HUES6 (cell line): Measurements from ENCODE around the gene NRN1L.
A peak's percentile ranks its signal among the peaks of the same experiment; 100 is the strongest.

Experiments
- H3K27ac ChIP-seq: 2 replicates; pipeline ENCODE4 v1.7.0; 2013; ENCODE audit warnings: low read depth, mild to moderate bottlenecking, low read length, inconsistent platforms
- H3K27me3 ChIP-seq: 2 replicates; pipeline ENCODE4 v1.6.1; 2013; ENCODE audit warnings: low read length; ENCODE audit not compliant: control insufficient read depth, insufficient read depth
- H3K36me3 ChIP-seq: 2 replicates; pipeline ENCODE4 v1.6.1; 2013; ENCODE audit warnings: low read length; ENCODE audit not compliant: control insufficient read depth, insufficient read depth
- H3K4me1 ChIP-seq: 2 replicates; pipeline ENCODE4 v1.6.1; 2013; ENCODE audit warnings: low read length; ENCODE audit not compliant: control insufficient read depth, insufficient read depth
- H3K4me3 ChIP-seq: 2 replicates; pipeline ENCODE4 v1.5.1; 2013; ENCODE audit warnings: low read depth, low read length
- H3K9ac ChIP-seq: one replicate; pipeline ENCODE4 v1.6.1; 2013; ENCODE audit warnings: mild to moderate bottlenecking, low read length
- H3K9me3 ChIP-seq: 2 replicates; pipeline ENCODE4 v1.6.1; 2013; ENCODE audit warnings: low read depth, low read length; ENCODE audit not compliant: control insufficient read depth, insufficient read depth

NRN1L gene

DNA sequence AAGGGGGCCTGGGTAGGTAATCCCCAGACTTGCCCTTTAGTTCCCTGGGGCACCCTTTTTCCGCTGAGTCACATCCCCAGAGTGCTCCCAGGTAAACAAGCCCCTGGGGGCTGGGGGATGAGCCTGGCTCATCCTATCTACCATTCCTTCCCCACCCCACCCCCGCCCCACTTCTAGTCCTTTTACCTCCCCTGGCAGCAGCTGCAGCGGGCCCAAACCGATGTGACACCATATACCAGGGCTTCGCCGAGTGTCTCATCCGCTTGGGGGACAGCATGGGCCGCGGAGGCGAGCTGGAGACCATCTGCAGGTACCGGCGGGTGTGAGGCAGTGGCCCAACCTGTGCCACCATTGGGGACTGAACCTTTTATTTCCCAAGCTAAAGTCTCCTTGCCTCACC is 860 bp downstream of the NRN1L start:
- H3K4me1 ChIP-seq, result peaks cover 28% of the 10 kb centered on the region; the same call in 1 of the 2 replicates
- peak overlapping the region; percentile 37; the same call in 1 of the 2 replicates for H3K4me3 ChIP-seq
- H3K27ac ChIP-seq, result no peak overlapping the region
- peak overlapping the region; percentile 3 for H3K9ac ChIP-seq
- H3K36me3 ChIP-seq, result peaks cover 37% of the 10 kb centered on the region
- H3K9me3 ChIP-seq, result no peaks in the 10 kb centered on the region
- H3K27me3 ChIP-seq, result no peaks in the 10 kb centered on the region

DNA sequence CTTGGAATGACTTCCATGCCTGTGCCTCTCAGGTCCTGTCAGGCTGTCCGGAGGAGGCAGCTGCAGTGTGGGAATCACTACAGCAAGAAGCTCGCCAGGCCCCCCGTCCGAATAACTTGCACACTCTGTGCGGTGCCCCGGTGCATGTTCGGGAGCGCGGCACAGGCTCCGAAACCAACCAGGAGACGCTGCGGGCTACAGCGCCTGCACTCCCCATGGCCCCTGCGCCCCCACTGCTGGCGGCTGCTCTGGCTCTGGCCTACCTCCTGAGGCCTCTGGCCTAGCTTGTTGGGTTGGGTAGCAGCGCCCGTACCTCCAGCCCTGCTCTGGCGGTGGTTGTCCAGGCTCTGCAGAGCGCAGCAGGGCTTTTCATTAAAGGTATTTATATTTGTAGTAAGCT is 1.3 kb downstream of the NRN1L start:
- H3K36me3 ChIP-seq, result peaks cover 32% of the 10 kb centered on the region
- H3K4me1 ChIP-seq, result peaks cover 28% of the 10 kb centered on the region; the same call in 1 of the 2 replicates
- H3K27me3 ChIP-seq, result no peaks in the 10 kb centered on the region
- H3K4me3 ChIP-seq, result no peak overlapping the region
- H3K9me3 ChIP-seq, result no peaks in the 10 kb centered on the region
- no peak overlapping the region for H3K9ac ChIP-seq
- H3K27ac ChIP-seq, result no peak overlapping the region

DNA sequence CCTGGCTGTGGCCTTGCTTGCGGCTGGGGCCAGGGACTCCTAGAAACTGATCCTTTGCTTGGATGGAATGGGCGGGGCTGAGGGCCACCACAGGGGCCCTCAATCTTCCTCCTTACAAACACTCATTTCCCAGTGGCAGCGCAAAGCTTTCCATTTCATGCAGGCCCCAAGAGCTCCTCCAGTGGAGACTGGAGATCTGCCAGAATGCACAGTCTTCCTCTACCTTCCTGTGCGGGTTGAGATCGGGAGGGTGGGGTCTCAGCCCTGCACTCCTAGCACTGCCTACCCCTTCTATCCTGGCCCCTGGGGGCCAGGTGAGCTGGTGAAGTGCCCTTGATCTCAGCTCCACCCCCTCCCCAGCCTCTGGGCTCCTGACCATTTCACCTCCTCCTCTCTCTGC is 1.7 kb downstream of the NRN1L start:
- no peak overlapping the region for H3K9ac ChIP-seq

DNA sequence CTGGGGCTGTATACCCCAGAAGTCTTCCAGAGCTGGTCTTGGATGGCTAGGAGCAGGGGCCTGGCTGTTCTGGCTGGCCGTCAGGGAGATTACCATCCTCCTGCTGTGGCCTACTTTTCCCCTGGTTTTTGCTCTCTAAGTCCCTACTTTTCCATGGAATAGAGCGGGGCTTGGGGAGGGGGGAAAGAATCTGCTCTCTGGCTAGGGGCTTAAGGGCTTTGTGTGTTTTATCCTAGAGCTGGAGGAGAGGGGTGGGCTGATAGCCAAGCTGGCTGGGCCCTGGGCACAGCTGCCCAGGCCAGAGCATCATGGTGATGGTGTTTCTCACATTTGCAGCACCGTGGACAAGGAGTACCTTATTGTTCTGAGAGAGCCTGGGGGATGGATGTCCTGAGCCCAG is 3.6 kb downstream of the NRN1L start:
- H3K4me3 ChIP-seq, result no peak overlapping the region
- H3K36me3 ChIP-seq, result peaks cover 9% of the 10 kb centered on the region
- peaks cover 33% of the 10 kb centered on the region; the same call in 1 of the 2 replicates for H3K4me1 ChIP-seq
- no peaks in the 10 kb centered on the region for H3K27me3 ChIP-seq
- no peak overlapping the region for H3K27ac ChIP-seq
- no peaks in the 10 kb centered on the region for H3K9me3 ChIP-seq
- no peak overlapping the region for H3K9ac ChIP-seq

More for the DNA sequence above, 1.7 kb downstream of the NRN1L start:
- no peaks in the 10 kb centered on the region for H3K27me3 ChIP-seq
- H3K9me3 ChIP-seq, result no peaks in the 10 kb centered on the region
- H3K4me1 ChIP-seq, result peaks cover 28% of the 10 kb centered on the region; the same call in 1 of the 2 replicates
- no peak overlapping the region for H3K4me3 ChIP-seq
- no peak overlapping the region for H3K27ac ChIP-seq
- H3K36me3 ChIP-seq, result peaks cover 28% of the 10 kb centered on the region

DNA sequence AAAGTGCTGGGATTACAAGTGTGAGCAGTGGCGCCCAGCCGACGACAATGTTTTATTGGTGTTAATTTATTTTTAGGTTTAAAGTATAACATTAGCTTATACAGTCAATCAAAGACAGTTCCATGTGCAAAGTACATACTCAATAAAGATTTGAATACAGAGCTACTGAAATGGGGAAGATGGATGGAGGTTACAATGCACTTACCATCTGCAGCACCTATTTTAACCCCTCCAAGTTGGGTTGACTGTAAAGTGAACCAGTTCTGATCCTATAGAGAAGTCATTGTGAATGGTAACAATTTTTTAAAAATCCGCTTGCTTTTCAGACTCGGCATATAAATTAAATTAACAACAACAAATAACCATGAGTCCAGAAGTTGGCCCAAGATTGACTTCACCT is 7.7 kb downstream of the NRN1L start:
- H3K27me3 ChIP-seq, result no peaks in the 10 kb centered on the region
- no peaks in the 10 kb centered on the region for H3K36me3 ChIP-seq
- peaks cover 14% of the 10 kb centered on the region; the same call in 1 of the 2 replicates for H3K4me1 ChIP-seq
- peak overlapping the region; percentile 27 for H3K9ac ChIP-seq
- H3K27ac ChIP-seq, result peak overlapping the region; percentile 22; the same call in 1 of the 2 replicates
- peak overlapping the region; percentile 55 for H3K4me3 ChIP-seq
- H3K9me3 ChIP-seq, result no peaks in the 10 kb centered on the region

DNA sequence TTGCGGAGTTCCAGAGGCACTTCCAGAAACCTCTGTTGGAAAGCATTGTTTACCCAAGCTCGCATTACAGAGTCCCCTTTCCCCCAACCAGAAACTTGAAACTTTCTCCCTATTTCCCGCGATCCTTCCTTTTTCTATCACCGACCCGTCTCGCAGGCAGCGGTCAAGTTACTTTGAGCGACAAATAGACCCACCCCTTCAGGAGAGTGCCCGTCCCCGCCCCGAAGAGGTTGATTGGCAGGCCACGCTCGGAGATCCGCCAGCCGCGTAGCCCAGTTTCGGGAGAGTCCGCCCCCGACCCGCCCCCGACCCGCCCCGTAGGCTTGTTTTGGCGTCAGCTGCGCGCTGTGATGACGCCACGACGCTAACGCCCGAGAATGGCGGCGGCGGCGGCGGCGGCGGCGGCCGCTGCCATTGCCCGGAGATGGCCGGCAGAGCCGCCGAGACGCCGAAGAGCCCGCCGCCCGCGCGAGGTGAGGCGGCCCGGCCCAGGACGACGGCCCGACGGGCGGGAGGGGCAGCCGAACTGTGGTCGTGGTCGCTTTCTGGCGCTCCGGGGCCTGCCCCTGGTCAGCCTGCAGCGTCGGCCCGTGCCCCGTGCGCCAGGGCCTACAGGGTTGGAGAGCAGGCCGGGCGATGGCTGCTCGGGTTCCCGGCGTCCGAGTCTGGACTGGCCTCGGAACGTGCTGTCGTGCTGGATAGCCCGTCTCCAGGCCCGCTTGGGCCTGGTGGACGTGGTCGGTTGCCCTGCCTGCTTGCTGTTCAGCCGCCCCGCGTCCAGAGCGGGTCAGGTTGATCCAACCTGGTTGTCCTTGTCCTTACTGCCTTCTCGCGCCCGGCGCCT is 8.4 kb downstream of the NRN1L start, which contains the start of gene PSKH1:
PSKH1 (plus strand) TSS at position 356 of the 844 bp plus-strand sequence. CDS start 15,496 bp downstream, outside the sequence.
- peak within 1 kb of the TSS; percentile 100 for H3K4me3 ChIP-seq
- peak within 1 kb of the TSS; percentile 92 for H3K27ac ChIP-seq
- no peaks in the 10 kb centered on the region for H3K9me3 ChIP-seq

DNA sequence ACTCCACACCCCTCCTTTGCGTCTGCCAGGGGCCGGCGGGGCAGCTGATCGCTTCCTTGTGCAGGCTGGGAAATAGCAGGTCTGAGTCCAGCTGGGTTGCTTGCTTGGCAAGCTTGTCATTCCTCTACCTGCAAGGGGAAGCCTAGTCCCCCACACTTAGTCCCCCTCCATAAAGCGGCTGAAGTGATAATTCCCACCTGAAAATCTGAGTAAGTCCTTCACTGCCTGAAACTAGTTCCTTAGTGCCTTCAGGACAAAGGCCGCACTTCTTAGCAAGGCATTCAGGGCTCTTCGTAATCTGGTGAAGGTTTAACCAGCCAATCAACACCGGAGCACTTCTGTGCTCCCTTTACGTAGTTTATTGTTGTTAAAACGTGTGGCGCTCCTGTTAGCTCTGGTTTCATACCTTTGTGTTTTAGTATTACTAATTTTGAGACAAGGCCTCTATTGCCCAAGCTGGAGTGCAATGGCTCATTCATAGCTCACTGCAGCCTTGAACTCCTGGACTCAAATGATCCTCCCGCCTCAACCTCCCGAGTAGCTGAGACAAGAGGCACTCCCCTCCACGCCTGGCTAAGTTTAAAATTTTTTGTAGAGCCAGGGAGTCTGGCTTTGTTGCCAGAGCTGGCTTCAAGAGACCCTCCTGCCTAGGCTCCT is 9.2 kb downstream of the NRN1L start:
- H3K27ac ChIP-seq, result peak overlapping the region; percentile 92
- H3K9me3 ChIP-seq, result no peaks in the 10 kb centered on the region
- H3K27me3 ChIP-seq, result no peaks in the 10 kb centered on the region
- peak overlapping the region; percentile 99 for H3K9ac ChIP-seq
- H3K4me1 ChIP-seq, result peaks cover 14% of the 10 kb centered on the region; the same call in 1 of the 2 replicates
- H3K4me3 ChIP-seq, result peak overlapping the region; percentile 100
- H3K36me3 ChIP-seq, result no peaks in the 10 kb centered on the region

More for the DNA sequence above, 8.4 kb downstream of the NRN1L start, which contains the start of gene PSKH1:
- H3K27me3 ChIP-seq, result no peaks in the 10 kb centered on the region
- H3K9ac ChIP-seq, result peak within 1 kb of the TSS; percentile 99
- H3K4me1 ChIP-seq, result peaks cover 14% of the 10 kb centered on the region; the same call in 1 of the 2 replicates
- H3K36me3 ChIP-seq, result no peaks in the 10 kb centered on the region

DNA sequence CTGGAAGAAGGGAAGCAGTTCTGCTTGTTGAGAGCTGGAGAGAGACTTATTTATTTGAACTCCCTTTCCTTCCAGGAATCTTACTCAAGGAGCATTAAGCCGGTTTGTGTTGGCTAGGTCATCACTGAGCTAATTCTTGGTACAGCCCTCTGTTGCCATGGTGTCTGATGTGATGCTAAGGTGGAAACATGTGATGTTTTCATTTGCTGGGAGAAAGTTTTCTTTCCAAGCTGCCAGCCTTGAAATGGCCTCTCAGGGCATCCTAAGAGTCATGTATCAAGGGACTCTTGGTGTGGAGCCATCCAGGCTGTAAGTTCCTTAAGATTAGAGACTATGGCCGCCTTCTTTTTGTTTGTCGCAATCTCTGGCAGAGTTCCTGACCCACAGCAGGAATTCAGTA is 12.5 kb downstream of the NRN1L start:
- Histone ChIP-seq H3K27me3 (no peaks in the 10 kb centered on the region), H3K4me1 (peaks cover 12% of the 10 kb centered on the region; the same call in 1 of the 2 replicates)

DNA sequence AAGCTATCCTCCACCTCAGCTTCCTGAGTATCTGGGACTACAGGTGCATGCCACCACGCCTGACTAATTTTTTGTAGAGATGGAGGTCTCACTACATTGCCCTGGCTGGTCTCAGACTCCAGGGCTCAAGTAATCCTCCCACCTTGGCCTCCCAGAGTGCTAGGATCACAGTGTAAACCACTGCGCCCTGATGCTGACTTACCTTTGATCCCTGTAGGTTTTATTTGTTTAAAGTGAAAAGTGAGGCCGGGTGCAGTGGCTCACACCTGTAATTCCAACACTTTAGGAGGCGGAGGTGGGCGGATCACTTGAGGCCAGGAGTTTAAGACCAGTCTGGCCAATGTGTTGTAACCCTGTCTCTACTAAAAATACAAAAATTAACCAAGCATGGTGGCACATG is 17.0 kb downstream of the NRN1L start:
- Histone ChIP-seq H3K36me3 (peaks cover 12% of the 10 kb centered on the region), H3K27ac (no peak overlapping the region), H3K27me3 (no peaks in the 10 kb centered on the region), H3K4me3 (no peak overlapping the region), H3K9me3 (no peaks in the 10 kb centered on the region), H3K4me1 (no peaks in the 10 kb centered on the region), H3K9ac (no peak overlapping the region)

More for the DNA sequence above, 12.5 kb downstream of the NRN1L start:
- Histone ChIP-seq H3K9ac (no peak overlapping the region), H3K9me3 (no peaks in the 10 kb centered on the region), H3K27ac (no peak overlapping the region), H3K4me3 (no peak overlapping the region), H3K36me3 (peaks cover 2% of the 10 kb centered on the region; the same call in 1 of the 2 replicates)

DNA sequence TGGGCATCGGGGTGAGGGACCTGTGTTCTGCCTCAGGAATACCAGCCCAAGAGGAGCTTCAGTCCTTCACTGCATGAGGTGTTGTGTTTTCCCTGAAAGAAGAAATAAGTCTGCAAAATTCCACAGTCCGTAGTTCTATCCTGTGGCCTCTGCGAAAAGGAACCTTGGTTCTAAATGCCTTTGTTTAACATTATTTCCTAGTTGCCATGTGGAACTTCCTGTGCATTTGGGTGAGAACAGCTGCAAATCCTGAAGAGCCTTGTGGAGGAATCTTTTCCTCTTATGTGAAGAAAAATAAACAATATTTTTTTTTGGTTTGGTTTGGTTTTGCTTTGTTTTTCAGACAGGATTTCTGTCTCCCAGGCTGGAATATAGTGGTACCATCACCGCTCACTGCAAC is 18.1 kb downstream of the NRN1L start:
- H3K9me3 ChIP-seq, result no peaks in the 10 kb centered on the region
- no peak overlapping the region; the same call in 1 of the 2 replicates for H3K27ac ChIP-seq
- peaks cover 12% of the 10 kb centered on the region for H3K36me3 ChIP-seq
- H3K4me3 ChIP-seq, result no peak overlapping the region
- H3K4me1 ChIP-seq, result no peaks in the 10 kb centered on the region
- no peak overlapping the region for H3K9ac ChIP-seq
- no peaks in the 10 kb centered on the region for H3K27me3 ChIP-seq
